Dendritic cell treated with granulocyte-macrophage colony-stimulating factor and Interleukin-4, amounts not matched to agents 40 ng/mL and 50 ng/mL, for 4 days (primary cell): Measurements from ENCODE around the gene VSTM2L.
A peak's percentile ranks its signal among the peaks of the same experiment; 100 is the strongest.

Experiments used
- H3K27ac Mint-ChIP-seq: one replicate; pipeline ENCODE4 v1.8.0; 2022; ENCODE audit warnings: mild to moderate bottlenecking, mixed read lengths
- H3K27me3 Mint-ChIP-seq: one replicate; pipeline ENCODE4 v1.8.0; 2022; ENCODE audit warnings: mild to moderate bottlenecking, mixed read lengths
- H3K36me3 Mint-ChIP-seq: one replicate; pipeline ENCODE4 v1.8.0; 2022; ENCODE audit warnings: low read depth, mixed read lengths
- H3K4me1 Mint-ChIP-seq: one replicate; pipeline ENCODE4 v1.8.0; 2022; ENCODE audit warnings: low read depth, mixed read lengths
- H3K4me3 Mint-ChIP-seq: one replicate; pipeline ENCODE4 v1.8.0; 2022; ENCODE audit warnings: mild to moderate bottlenecking, moderate library complexity, mixed read lengths
- H3K9me3 Mint-ChIP-seq: one replicate; pipeline ENCODE4 v1.8.0; 2022; ENCODE audit warnings: mixed read lengths
- intact Hi-C: fragments of 100-400 bp; cut with micrococcal nuclease; formaldehyde crosslinking; loops from one replicate; pipeline ENCODE4 v1.15.0; 2022

Gene VSTM2L

DNA sequence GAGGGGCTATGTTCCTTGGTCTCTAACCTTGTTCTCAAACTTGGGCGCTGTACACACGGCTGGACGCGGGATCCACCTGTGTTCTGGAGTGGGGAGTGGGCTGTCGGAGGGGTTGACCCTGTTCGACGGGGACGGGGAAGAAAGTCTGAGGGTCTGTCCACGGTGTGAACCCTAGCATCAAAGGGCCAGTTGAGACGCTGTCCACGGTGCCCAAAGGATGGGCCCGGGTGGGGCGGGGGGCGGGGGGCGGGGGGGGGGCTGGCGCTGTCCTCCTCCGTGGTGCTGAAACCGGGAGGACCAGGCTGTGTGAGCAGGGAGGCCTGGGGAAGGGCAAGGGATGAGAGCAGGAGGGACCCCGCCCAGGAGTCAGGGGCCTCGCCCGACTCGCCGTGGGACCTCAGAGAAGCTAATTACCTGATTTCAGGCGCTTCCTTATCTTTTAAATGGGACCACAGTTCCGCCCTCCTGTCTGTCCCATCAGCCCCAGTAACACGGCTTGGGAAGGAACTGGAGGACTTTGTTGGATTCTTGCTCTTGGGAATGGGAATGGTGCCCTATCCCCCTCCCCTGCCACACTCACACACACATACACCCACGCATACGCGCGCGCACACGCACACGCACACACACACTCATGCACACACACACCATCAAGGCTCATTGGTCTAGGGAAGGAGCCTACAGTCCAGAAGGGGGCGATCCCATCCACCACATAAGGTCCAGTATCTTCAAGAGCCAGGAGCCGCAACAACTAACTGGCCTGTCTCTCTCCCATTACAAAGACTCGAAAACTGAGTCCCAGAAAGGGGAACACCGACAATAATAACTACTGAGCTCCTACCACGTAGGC, 1.0 kb upstream of the VSTM2L start:
- Mint-ChIP-seq H3K27me3 (peaks cover 74% of the 10 kb centered on the region), H3K27ac (no peak overlapping the region)

DNA sequence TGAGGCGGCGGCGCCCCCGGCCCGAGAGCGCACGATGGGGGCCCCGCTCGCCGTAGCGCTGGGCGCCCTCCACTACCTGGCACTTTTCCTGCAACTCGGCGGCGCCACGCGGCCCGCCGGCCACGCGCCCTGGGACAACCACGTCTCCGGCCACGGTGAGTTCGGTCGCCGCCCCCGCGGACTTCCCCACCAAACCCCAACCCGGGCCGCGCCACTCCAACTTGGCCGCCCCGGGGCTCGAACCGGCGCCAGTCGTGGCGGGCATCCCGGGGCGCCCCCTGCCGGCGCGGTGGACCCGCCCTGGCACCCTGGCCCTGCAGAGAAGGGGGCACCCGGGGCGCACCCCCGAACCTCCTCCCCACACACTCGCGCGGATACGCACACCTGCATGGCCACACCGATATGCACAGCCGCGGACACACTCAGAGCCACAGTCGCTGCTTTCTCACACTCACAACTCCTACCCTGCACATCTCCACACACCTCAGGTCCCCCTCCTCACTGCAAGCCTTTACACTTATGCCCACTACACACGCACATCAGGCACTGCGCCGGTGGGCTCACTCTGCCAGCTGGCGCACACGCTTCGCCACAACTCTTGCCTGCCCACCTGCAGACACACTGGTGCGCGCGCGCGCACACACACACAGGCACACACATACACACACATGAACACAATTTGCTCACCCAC, 535 bp downstream of the VSTM2L start:
- H3K27ac Mint-ChIP-seq: no peak overlapping the region
- intact Hi-C loops: loop anchor here (2.0 kb wide), 1 partner anchor 89 kb away; no protein-coding TSS in a partner anchor
- H3K4me1 Mint-ChIP-seq: peaks cover 5% of the 10 kb centered on the region
- no peaks in the 10 kb centered on the region for H3K9me3 Mint-ChIP-seq
- peaks cover 84% of the 10 kb centered on the region for H3K27me3 Mint-ChIP-seq
- peak overlapping the region; percentile 60 for H3K4me3 Mint-ChIP-seq
- no peaks in the 10 kb centered on the region for H3K36me3 Mint-ChIP-seq

More for the DNA sequence above, 1.0 kb upstream of the VSTM2L start:
- Mint-ChIP-seq H3K4me1 (peaks cover 5% of the 10 kb centered on the region), H3K9me3 (no peaks in the 10 kb centered on the region), H3K36me3 (no peaks in the 10 kb centered on the region), H3K4me3 (peak overlapping the region; percentile 32)
- intact Hi-C loops: loop anchor here (2.0 kb wide), 1 partner anchor 91 kb away; no protein-coding TSS in a partner anchor

DNA sequence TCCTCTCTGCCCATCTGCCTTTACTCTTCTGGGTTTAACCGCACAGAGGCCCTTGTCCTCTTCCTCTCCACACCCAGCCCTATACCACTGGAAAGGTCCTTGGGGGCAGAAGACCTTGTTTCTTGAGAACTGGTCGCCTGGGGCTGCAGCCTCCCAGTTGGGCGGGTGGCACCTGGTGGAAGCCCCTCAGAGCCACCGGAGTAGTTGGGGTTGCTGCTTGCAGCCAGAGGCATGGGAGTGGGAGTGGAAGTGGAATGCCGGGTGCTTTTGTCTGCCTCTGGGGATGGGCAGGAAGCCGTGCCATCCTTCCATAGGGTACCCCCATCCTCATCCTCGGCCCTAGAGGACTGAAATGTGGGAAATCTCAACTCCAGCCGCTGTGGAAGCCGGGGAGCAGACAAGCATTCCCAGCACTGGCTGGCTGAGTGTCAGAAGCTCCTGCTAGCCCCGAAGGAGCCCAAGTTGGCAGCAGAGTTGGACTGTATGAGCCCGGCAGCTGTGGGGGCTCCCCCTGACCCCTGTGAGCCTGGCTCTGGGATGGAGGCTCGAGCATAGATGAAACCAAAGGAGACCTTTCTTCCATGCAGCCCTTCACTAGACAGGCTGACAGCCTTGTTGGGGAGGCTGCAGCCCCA, 1.2 kb downstream of the VSTM2L start:
- H3K27me3 Mint-ChIP-seq: peaks cover 88% of the 10 kb centered on the region

DNA sequence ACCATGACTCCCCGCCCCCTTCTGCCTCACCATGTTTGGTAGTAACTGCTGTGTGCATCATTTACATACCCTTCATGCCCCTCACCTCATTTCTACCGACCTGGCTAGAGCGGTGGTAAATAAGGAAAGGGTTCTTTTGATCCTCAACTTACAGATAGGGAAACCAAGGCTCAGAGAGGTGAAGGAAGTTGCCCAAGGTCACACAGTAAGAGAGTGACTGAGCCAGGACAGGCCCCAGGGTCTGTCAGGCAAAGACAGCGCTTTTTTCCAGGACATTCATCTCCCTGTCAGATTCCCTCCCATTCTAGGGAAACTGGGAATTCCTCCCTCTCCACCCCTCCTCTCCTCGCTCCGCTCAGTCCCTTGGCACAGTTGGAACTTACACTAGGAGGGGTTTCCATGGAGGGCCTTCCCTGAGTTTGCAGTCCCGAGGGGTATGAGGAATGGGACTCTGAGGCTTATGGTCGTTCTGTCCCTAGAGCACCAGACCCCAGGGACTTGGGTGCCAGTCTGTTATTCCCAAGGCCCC, 2.0 kb downstream of the VSTM2L start:
- Mint-ChIP-seq H3K27ac (no peak overlapping the region), H3K36me3 (no peaks in the 10 kb centered on the region), H3K27me3 (peaks cover 89% of the 10 kb centered on the region), H3K4me3 (no peak overlapping the region), H3K9me3 (no peaks in the 10 kb centered on the region), H3K4me1 (peaks cover 5% of the 10 kb centered on the region)
- intact Hi-C loops: no loop called here

More for the DNA sequence above, 1.2 kb downstream of the VSTM2L start:
- Mint-ChIP-seq H3K9me3 (no peaks in the 10 kb centered on the region), H3K4me3 (peak overlapping the region; percentile 60), H3K27ac (no peak overlapping the region), H3K4me1 (peaks cover 5% of the 10 kb centered on the region), H3K36me3 (no peaks in the 10 kb centered on the region)
- intact Hi-C loops: no loop called here

DNA sequence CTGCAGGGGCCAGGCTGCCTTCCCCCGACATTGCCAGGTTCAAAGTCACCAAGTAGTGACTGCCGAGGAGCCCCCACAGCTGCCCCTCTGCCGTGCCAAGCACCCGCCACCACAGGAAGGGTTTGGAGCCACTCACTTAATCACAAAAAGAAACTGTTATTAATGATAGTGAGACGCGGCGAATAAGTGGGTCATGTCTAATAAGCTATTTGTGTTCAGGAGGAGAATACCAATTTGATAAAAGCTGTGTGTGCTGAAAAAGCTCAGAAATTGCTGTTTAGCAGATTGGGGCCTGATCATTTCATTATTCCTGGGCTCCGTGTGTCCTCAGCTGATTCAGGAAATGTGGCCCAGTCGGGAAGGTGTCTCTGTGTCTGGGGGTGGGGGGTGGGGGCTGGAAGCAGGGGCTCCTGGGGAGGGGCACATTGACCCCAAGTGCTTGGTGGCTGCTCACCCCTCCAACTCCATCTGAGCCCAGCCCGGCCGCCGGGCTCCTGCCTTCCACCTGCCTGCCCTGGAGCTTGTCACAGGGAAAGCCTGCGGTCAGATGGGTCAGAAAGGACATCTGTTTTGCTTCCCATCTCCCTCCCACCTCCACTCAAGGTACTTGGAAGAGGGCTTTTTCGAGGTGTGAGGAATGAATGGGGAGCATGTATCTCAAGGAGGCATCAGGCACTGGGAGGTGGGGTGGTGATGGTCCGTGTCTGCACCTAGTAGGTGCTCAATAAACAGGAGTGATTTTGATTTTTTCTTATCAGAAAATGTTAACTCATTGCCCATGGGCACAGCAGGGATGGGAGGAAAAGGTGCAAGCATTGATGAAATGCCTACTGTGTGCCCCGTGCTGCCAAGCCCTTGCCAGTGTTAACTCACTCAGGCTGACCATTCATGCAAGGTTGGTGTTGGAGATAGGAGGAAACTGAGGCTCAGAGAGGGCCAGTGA, 3.0 kb downstream of the VSTM2L start:
- Mint-ChIP-seq H3K27ac (no peak overlapping the region), H3K27me3 (peaks cover 86% of the 10 kb centered on the region), H3K36me3 (no peaks in the 10 kb centered on the region), H3K4me3 (no peak overlapping the region), H3K9me3 (no peaks in the 10 kb centered on the region), H3K4me1 (peaks cover 5% of the 10 kb centered on the region)
- intact Hi-C loops: no loop called here

DNA sequence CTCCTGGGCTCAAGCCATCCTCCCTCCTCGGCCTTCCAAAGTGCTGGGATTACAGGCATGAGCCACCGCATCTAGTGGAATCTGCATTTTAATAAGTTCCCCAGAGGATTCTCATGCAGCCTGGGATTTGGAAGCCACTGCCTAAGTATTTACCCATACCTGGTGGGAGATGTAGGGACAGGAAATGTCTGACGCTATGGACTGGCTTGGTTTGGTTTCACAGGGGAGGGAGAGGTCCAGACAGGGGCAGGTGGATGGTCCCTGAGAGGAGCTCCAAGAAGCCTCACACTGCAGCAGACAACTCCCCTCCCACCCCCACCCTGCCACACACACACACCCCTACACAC, 4.4 kb downstream of the VSTM2L start:
- intact Hi-C loops: no loop called here
- Mint-ChIP-seq H3K4me1 (peaks cover 10% of the 10 kb centered on the region), H3K4me3 (no peak overlapping the region), H3K27me3 (peaks cover 87% of the 10 kb centered on the region), H3K9me3 (no peaks in the 10 kb centered on the region), H3K36me3 (no peaks in the 10 kb centered on the region), H3K27ac (no peak overlapping the region)

DNA sequence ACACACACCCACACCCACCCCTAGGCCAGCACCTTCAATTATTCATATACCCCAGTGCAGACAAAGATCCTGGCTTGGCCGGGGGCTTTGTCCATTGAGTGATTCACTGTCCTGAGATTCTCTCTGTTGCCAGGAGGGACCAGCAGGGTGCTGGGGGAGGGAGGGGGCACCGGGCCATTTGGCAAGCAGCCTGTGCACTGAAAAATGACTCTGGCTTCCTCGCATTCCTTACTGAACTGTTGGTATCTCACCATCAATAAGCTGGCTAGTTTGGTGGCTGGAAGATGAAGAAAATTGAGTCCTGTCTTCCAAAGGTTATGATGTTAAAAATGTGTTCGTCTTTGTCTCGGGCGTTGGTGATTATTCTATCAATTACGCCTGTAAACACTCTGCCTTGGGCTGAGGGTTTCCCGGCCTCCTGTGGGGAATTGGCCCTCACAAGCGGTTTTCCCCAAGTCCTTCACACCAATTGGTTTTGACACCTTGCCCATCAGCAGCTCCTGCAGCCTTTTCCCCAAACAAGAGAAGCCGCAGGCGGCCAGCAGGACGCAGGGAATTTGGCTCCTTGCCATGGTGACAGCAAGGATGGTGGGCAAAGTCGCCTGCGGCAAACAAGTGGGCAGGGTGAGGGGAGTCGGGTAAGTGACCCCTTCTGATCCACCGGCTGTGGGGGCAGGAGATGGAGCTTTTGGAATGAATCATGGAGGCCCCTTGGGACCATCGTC, 4.9 kb downstream of the VSTM2L start:
- Mint-ChIP-seq H3K9me3 (no peaks in the 10 kb centered on the region), H3K4me1 (peaks cover 10% of the 10 kb centered on the region), H3K27me3 (peaks cover 88% of the 10 kb centered on the region), H3K4me3 (no peak overlapping the region), H3K27ac (no peak overlapping the region), H3K36me3 (no peaks in the 10 kb centered on the region)
- intact Hi-C loops: no loop called here

DNA sequence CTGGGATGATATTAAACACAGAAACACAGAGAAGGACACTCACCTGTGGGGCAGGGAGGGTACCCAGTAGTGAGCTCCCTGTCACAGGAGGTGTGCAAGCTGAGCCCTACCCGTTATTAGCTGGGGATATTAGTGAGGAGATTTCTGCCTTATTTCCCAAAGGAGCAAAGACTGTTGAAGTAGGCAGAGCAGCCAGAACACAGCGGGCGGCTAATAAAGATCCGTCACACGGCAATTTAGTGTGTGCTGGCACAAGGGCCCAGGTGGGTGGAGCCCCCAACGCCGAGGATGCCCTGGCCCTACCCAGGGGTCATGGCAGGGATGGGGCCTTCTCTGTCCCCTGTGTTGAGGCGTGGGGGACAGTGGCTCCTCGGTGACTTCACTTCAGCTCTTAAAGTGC, 8.3 kb downstream of the VSTM2L start:
- Mint-ChIP-seq H3K9me3 (no peaks in the 10 kb centered on the region), H3K27ac (no peak overlapping the region), H3K4me3 (no peak overlapping the region), H3K4me1 (peaks cover 11% of the 10 kb centered on the region), H3K27me3 (peaks cover 93% of the 10 kb centered on the region), H3K36me3 (no peaks in the 10 kb centered on the region)
- intact Hi-C loops: no loop called here

DNA sequence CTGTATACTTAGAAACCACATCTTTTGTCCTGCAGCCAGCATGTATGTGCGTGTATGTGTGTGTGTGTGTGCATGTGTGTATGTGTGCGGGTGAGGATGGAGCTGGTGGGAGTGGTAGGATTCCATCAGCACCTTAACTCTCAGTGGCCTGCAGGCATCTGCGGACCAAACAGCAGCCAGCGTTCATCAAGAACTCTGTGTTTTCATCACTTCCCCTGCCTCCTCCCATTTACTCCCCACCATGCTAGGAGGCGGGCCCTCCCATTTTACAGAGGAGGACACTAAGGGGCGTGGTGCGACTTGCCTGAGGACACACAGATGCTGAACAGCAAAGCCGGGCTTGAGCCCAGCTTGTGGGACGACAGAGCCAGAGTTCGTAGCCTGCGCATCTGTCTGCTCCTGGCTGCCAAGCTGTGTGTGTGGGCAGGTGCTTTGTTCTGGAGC, 8.9 kb downstream of the VSTM2L start:
- H3K9me3 Mint-ChIP-seq: no peaks in the 10 kb centered on the region
- peaks cover 93% of the 10 kb centered on the region for H3K27me3 Mint-ChIP-seq
- H3K4me3 Mint-ChIP-seq: no peak overlapping the region
- H3K27ac Mint-ChIP-seq: no peak overlapping the region
- H3K4me1 Mint-ChIP-seq: peaks cover 11% of the 10 kb centered on the region
- no peaks in the 10 kb centered on the region for H3K36me3 Mint-ChIP-seq
- intact Hi-C loops: no loop called here

DNA sequence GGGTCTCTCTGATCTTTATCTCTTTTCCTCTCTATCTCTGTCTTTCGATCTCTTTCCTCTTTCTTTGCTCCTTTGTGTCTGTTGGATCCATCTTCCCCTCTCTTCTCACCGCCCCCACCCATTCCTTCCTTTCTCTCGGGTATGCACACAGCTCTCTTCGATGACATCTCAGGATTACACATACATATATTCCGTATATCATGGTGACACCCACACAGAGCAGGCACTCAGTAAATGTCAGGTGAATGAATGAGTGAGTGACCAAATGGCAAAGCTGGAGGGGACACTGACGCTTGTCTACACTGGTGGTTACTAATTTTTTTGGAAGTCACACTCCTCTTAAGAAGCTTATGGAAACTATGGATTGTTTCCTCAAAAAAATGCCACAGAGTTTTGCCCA, 9.9 kb downstream of the VSTM2L start:
- Mint-ChIP-seq H3K27ac (no peak overlapping the region), H3K9me3 (no peaks in the 10 kb centered on the region), H3K27me3 (peaks cover 93% of the 10 kb centered on the region), H3K4me3 (no peak overlapping the region), H3K4me1 (peaks cover 11% of the 10 kb centered on the region), H3K36me3 (no peaks in the 10 kb centered on the region)
- intact Hi-C loops: no loop called here

DNA sequence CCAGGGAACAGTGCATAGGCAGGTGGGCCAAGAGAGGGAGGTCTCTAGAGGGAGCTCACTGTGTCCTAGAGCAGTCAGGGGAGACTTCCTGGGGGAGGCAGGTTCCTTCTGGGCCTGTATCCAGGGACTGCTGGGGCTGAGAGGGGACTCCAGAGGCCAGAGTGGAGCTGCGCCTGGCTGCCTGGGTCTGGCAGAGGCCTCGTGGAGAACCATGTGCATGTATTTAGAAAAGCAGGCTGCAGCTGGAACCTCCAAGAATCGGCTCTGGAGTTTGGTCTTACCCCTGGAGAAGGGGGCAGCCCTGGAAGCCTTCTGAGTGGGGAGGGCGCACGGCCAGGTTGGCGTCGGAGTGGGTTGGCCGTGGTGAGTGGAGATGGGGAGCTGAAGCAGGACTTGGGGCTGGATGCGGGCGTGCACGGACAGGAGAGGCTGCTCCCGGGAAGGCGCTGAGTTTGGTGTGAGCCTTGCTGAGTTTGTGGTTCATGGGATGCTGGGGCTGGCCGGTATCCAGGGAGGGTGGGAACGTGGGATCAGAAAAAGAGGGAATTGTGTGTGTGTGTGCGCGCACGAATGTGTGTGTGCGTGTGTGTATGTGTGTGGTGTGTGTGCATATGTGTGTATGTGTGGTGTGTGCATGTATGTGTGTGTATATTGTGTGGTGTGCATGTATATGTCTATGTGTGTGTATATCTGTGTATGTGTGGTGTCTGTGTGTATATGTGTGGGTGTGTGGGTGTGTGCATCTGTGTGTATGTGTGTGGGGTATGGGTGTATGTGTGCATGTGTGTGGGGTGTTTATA, 10.8 kb downstream of the VSTM2L start:
- H3K36me3 Mint-ChIP-seq: no peaks in the 10 kb centered on the region
- peaks cover 93% of the 10 kb centered on the region for H3K27me3 Mint-ChIP-seq
- no peaks in the 10 kb centered on the region for H3K9me3 Mint-ChIP-seq
- H3K4me3 Mint-ChIP-seq: no peak overlapping the region
- H3K4me1 Mint-ChIP-seq: peaks cover 11% of the 10 kb centered on the region
- intact Hi-C loops: no loop called here
- no peak overlapping the region for H3K27ac Mint-ChIP-seq

DNA sequence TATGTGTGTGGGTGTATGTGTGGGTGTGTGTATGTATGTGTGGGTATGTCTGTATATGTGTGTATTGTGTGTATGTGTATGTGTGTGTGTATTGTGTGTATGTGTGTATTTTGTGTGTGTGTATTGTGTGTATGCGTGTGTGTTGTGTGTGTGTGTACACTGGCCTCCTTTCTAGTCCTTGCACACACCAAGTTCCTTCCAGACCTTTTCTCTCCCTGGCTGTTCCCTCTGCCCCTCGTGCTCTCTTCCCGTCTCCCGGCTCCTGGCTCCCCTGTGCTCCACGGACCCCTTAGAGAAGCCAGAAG, 11.4 kb downstream of the VSTM2L start:
- Mint-ChIP-seq H3K36me3 (no peaks in the 10 kb centered on the region), H3K27ac (no peak overlapping the region), H3K9me3 (no peaks in the 10 kb centered on the region), H3K4me1 (peaks cover 11% of the 10 kb centered on the region), H3K27me3 (peaks cover 93% of the 10 kb centered on the region), H3K4me3 (no peak overlapping the region)
- intact Hi-C loops: no loop called here
